GM06990 (cell line): ENCODE measurements around the gene FOXL1.

Source experiments
- DNase-seq: peaks from one replicate; pipeline ENCODE4 v3.0.0-alpha.2; 2011; ENCODE audit not compliant: insufficient read length; ENCODE audit errors: extremely low read depth
- H3K27me3 ChIP-seq: replicated peaks from 2 replicates; pipeline ENCODE4 v1.6.0; 2011; ENCODE audit warnings: low read length; ENCODE audit not compliant: control insufficient read depth, insufficient read depth
- H3K36me3 ChIP-seq: 2 replicates; pipeline ENCODE4 v1.5.1; 2011; ENCODE audit warnings: low read length; ENCODE audit not compliant: control insufficient read depth, insufficient read depth
- H3K4me3 ChIP-seq: replicated peaks from 2 replicates; pipeline ENCODE4 v1.5.1; 2011; ENCODE audit warnings: low read depth, mild to moderate bottlenecking, control low read depth, low read length
- TF ChIP-seq, protein P1 (sequence below): IDR thresholded peaks from 2 replicates; pipeline ENCODE4 v1.5.1; 2011; ENCODE audit warnings: low read length, control low read depth, mild to moderate bottlenecking, inconsistent platforms; ENCODE audit not compliant: insufficient read depth, poor library complexity, severe bottlenecking

The FOXL1 gene

DNA sequence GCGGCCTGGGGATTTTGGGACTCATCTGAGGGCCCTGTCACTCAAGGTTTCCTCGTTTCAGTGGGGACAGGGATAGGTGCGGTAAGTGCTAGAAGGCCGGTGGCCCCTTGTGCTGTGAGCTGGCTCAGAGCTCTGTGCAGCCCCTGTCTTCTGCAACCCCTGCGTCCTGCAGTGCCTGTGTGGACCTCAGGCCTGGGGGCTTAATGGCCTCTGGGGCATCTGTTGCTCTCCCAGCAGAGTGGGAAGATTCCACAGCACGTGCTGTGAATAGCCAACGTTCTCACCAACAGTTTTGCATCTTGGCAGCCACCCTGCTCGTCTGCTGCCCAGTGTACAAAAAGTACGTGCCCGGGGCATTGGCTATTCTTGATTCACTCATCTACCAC is 6.8 kb upstream of the FOXL1 start:
- Histone ChIP-seq H3K27me3 (peaks cover 2% of the 10 kb centered on the region), H3K36me3 (no peaks in the 10 kb centered on the region), H3K4me3 (no peak overlapping the region)
- no peak for DNase-seq
- TF ChIP-seq, protein P1, sequence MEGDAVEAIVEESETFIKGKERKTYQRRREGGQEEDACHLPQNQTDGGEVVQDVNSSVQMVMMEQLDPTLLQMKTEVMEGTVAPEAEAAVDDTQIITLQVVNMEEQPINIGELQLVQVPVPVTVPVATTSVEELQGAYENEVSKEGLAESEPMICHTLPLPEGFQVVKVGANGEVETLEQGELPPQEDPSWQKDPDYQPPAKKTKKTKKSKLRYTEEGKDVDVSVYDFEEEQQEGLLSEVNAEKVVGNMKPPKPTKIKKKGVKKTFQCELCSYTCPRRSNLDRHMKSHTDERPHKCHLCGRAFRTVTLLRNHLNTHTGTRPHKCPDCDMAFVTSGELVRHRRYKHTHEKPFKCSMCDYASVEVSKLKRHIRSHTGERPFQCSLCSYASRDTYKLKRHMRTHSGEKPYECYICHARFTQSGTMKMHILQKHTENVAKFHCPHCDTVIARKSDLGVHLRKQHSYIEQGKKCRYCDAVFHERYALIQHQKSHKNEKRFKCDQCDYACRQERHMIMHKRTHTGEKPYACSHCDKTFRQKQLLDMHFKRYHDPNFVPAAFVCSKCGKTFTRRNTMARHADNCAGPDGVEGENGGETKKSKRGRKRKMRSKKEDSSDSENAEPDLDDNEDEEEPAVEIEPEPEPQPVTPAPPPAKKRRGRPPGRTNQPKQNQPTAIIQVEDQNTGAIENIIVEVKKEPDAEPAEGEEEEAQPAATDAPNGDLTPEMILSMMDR: no peak

DNA sequence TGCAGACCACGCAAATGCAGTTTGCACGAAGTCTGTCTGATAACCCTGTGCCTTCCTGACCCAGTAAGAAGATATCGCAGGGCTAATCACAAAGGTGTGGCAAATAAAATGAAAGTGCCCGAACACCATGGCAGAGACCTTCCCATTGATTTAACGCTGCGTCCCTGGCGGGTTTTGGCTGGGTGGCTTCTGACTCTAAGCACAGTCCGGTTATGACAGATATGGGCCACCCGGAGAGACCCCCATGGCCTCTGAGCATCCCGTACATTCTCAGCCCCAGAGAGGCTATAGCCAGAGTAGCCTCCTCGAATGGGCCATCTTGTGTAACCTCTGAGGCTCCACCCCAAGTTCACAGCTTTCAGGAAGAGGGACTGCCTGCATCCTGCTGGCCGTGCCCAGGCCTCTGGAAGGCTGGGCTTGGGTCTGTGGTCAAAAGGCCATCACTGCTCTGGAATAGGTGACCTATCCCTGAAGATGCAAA is 6.3 kb upstream of the FOXL1 start:
- TF ChIP-seq, protein P1: no peak
- DNase-seq: no peak
- Histone ChIP-seq H3K27me3 (peaks cover 2% of the 10 kb centered on the region), H3K36me3 (no peaks in the 10 kb centered on the region), H3K4me3 (no peak overlapping the region)

DNA sequence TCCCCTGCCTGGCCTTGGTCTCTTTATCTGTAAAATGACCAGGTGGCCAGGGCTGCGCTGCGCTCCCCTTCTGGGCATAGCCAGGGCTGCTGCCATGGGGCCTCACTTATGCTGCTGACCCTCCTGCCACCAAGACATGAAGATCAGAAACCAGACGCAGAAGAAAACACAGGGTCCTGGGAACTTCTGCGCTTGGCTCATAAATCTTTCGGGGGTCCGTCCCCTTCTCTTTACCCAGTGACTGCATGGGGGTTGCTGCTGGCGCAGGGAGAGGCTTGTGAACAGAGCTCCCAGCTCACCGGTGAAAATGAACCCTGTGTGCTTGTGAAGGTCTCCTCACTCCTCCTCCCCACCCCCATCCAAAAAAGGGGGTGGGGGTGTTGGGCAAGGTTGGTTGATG is 5.7 kb upstream of the FOXL1 start:
- no peaks in the 10 kb centered on the region for H3K36me3 ChIP-seq
- H3K4me3 ChIP-seq: no peak overlapping the region
- H3K27me3 ChIP-seq: peaks cover 2% of the 10 kb centered on the region
- DNase-seq: no peak
- TF ChIP-seq, protein P1: no peak

DNA sequence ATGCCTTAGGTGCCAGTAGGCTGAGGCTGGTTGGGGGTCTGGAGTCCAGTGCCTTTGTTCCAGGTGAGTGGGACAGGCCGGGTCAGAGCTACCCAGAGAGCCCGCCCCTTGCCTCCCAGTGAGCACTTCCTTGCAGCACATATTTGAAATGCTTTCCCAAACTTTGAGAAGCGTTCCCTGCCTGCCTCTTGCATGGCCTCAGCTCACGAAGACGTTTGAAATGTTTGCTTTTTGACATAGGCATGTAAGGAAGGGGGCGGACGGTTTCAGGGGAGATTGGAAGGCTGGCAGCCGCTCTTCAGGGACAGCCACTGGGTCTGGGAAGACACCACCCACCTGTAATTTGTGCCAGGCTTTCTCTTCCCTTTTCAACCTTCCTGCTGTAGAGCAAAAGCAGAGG is 5.1 kb upstream of the FOXL1 start:
- no peaks in the 10 kb centered on the region for H3K36me3 ChIP-seq
- no peak overlapping the region for H3K4me3 ChIP-seq
- TF ChIP-seq, protein P1: no peak
- DNase-seq: no peak
- peaks cover 2% of the 10 kb centered on the region for H3K27me3 ChIP-seq

DNA sequence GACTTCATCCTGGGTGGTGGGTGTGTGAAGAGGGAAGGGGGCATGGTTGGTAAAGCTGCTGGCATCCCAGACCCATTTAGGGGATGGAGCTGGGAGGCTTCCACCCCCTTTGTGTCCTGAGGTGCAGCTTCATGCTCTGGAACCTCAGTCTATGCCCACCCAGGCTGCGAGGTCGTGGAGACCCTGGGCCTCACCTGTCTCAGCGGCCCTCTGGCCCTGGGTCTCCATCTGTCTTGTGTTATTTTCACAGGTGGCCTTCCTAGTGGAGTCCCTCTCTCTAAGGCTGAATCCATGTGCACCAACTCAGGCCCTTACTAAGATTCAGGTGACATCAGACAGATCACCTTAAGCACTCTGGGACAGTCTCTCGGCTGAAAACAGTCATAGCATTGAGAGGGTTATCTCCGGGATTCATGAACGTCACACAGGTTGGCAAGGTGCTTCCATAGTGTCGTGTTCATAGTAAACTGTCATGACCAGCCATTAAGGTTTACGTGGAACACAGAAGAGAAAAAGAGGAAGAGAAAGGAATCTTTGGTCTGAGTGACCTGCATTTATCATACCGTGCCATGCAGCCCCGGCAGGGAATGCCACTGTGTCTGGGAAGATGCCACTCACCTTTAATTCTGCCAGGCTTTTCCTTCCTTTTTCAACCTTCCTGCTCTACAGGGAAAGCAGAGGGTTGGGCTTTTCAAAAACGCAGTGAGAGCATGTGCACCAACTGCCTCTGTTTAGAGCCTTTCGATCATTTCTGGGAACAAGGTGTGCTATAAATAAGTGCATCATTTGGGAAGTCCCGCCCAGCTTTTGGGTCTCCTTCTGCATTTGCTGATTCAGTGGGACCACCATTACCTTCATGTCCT is 4.5 kb upstream of the FOXL1 start:
- Histone ChIP-seq H3K4me3 (no peak overlapping the region), H3K27me3 (peaks cover under 1% of the 10 kb centered on the region), H3K36me3 (no peaks in the 10 kb centered on the region)
- DNase-seq: no peak
- TF ChIP-seq, protein P1: no peak

DNA sequence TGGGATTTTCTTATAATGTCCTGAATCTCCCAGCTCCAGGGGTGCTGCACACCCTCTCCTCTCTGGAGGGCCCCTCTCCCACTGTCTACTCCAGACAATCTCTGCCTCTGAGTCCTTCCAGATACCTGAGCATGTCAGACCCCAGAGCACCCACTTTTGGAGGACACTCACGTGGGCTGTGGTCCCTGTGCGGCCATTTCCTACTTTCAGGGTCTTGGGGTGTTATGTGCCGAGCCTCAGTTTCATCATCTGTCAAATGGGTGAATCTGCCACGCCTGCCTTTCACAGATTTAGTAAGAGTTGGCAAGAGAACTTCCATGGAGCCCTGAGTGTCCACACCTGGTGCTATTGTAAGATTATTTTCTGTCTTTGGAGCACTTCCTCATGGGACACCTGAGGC is 3.7 kb upstream of the FOXL1 start:
- no peaks in the 10 kb centered on the region for H3K36me3 ChIP-seq
- TF ChIP-seq, protein P1: no peak
- DNase-seq: no peak
- no peaks in the 10 kb centered on the region; the same call in 1 of the 2 replicates for H3K27me3 ChIP-seq
- H3K4me3 ChIP-seq: no peak overlapping the region
